AG09319 (cell line): Measurements from ENCODE around the gene KANSL1.
"Not testable (repeated sequence)": the region's sequence is repeated elsewhere in the genome, so short reads cannot be mapped to it uniquely, and the experiment has no call there.

ENCODE experiments used
- DNase-seq: peaks from one replicate; pipeline ENCODE4 v3.0.0-alpha.2; 2010; ENCODE audit warnings: low read depth; ENCODE audit errors: extremely low read depth
- TF ChIP-seq, protein P1 (sequence below): IDR thresholded peaks from 2 replicates; pipeline ENCODE4 v1.5.1; 2011; ENCODE audit warnings: low read depth, mild to moderate bottlenecking, inconsistent platforms, low read length, moderate library complexity

Gene KANSL1, protein sequence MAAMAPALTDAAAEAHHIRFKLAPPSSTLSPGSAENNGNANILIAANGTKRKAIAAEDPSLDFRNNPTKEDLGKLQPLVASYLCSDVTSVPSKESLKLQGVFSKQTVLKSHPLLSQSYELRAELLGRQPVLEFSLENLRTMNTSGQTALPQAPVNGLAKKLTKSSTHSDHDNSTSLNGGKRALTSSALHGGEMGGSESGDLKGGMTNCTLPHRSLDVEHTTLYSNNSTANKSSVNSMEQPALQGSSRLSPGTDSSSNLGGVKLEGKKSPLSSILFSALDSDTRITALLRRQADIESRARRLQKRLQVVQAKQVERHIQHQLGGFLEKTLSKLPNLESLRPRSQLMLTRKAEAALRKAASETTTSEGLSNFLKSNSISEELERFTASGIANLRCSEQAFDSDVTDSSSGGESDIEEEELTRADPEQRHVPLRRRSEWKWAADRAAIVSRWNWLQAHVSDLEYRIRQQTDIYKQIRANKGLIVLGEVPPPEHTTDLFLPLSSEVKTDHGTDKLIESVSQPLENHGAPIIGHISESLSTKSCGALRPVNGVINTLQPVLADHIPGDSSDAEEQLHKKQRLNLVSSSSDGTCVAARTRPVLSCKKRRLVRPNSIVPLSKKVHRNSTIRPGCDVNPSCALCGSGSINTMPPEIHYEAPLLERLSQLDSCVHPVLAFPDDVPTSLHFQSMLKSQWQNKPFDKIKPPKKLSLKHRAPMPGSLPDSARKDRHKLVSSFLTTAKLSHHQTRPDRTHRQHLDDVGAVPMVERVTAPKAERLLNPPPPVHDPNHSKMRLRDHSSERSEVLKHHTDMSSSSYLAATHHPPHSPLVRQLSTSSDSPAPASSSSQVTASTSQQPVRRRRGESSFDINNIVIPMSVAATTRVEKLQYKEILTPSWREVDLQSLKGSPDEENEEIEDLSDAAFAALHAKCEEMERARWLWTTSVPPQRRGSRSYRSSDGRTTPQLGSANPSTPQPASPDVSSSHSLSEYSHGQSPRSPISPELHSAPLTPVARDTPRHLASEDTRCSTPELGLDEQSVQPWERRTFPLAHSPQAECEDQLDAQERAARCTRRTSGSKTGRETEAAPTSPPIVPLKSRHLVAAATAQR (N-terminal part only)

GRCh38 chr17:46193151-46193625 lies at the start of gene KANSL1:
Gene KANSL1 (minus strand): TSS chr17:46193429. CDS start chr17:46172143, 21,286 bp downstream.
- TF ChIP-seq, protein P1, sequence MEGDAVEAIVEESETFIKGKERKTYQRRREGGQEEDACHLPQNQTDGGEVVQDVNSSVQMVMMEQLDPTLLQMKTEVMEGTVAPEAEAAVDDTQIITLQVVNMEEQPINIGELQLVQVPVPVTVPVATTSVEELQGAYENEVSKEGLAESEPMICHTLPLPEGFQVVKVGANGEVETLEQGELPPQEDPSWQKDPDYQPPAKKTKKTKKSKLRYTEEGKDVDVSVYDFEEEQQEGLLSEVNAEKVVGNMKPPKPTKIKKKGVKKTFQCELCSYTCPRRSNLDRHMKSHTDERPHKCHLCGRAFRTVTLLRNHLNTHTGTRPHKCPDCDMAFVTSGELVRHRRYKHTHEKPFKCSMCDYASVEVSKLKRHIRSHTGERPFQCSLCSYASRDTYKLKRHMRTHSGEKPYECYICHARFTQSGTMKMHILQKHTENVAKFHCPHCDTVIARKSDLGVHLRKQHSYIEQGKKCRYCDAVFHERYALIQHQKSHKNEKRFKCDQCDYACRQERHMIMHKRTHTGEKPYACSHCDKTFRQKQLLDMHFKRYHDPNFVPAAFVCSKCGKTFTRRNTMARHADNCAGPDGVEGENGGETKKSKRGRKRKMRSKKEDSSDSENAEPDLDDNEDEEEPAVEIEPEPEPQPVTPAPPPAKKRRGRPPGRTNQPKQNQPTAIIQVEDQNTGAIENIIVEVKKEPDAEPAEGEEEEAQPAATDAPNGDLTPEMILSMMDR = peak; percentile 45
- DNase-seq = peak; percentile 75

DNA sequence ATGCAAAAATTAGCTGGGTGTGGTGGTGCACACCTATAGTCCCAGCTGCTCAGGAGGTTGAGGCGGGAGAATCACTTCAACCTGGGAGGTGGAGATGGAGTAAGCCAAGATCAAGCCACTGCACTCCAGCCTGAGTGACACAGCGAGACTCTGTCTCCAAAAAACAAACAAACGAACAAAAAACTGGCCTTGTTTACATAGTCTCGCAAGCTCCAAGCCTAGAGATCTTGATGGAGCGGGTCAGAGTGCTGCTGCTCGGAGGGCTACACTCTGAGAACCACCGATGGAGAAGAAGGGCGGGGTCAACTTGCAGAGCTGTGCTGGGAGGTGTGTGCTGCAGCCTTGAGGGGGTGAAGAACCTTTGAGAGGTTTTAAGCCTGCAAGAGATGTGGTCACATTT lies 38.1 kb upstream of the KANSL1 start:
- not testable (repeated sequence) for DNase-seq

DNA sequence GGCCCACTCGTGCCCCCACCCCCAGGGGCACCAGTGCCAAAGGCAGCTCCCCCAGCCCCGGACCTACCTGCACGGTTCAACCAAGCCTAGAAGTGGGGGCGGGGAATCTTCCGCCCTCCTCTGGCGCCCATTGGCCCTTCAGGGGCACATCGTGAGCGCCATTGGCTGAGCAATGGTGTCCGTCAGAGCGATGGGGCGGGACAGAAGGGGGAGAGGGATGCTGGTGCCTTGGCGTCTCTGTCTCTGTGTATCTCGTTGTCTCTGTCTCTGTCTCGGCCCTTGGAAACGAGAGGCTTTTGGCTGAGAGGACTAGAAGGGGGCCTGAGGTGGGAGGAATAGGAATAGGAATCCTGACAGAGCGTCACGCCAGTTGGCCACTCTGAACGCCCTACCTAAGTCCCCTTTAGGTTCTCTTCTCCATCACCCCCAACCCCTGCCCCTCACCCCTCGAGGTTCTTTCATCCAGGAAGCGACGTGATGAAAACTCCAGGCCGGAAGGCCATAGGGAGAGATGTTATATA lies 32.1 kb upstream of the KANSL1 start:
- DNase-seq = peak; percentile 42

DNA sequence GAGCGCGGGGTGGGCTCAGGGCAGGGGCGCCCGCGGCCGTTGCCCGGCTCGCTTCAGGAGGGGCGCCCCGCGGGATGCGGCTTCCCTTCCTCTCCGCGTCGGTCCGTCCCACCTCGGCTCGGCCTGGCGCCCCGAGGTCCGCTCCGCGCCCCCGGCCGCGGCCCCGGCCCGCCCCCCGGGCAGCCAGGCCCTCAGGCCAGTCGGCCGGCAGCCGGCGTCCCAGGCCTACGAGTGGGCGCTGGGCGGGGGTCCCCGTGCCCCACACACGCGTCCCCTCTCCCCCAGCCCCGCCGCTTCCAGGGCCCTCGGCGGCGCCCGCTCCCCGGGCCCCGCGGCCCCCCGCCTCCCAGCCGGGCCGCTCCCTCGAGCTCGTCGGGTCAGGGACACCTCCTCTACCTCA lies 31.6 kb upstream of the KANSL1 start:
- not testable (repeated sequence) for DNase-seq

- DNase-seq = not testable (repeated sequence)
Observed at GRCh38 chr17:46223041-46223440, 29.8 kb upstream of the KANSL1 start.

- TF ChIP-seq, protein P1 = no peak
- no peak for DNase-seq
Observed at GRCh38 chr17:46216682-46217081, 23.5 kb upstream of the KANSL1 start.

DNA sequence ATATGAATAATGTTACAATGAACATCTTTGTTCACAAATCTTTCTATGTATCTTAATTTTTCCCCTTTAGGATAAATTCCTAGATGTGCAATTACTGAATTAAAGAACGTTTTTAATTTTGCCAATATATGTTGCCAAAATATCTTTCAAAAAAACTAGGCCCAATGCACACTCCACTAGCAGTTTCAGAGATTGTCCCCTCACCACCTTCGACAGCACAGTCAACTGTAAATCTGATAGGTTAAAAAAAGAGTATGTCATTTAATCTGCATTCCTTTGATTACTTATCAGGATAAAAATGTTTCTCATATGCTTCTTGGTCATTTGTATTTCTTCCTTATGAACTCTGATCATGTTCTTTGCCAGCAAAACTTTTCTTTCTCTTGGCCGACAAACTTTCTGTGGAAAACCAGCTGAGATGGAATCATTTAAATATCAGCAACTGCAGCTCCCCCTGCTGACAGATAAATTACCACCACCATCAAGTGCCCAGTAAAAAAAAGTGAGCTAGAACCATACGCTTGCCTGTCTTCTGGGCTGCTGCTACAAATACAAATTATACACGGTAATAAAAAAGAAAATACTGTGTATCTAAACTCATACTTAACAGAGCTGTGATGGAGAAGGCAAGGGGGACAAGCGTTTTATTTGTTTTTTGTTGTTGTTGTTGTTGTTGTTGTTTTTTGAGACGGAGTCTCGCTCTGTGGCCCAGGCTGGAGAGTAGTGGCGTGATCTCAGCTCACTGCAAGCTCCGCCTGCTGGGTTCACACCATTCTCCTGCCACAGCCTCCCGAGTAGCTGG lies 19.6 kb upstream of the KANSL1 start:
- peak; percentile 58 for DNase-seq
- TF ChIP-seq, protein P1 = peak; percentile 65

GRCh38 chr17:46208997-46209396 lies 15.8 kb upstream of the KANSL1 start:
- no peak for DNase-seq
- TF ChIP-seq, protein P1 = no peak
